NB4 (cell line): Measurements from ENCODE around the gene ERICH2.

Source experiments
- CTCF ChIP-seq: IDR thresholded peaks from one replicate; pipeline ENCODE4 v1.5.1; 2012; ENCODE audit warnings: low read depth, low read length
- MYC ChIP-seq: IDR thresholded peaks from 2 replicates; pipeline ENCODE4 v1.6.1; 2011; ENCODE audit warnings: low read depth, low read length
- POLR2A ChIP-seq: IDR thresholded peaks from 2 replicates; pipeline ENCODE4 v1.6.1; 2011; ENCODE audit warnings: mild to moderate bottlenecking; ENCODE audit not compliant: insufficient read length; ENCODE audit errors: extremely low read depth

- no peak for TF ChIP-seq CTCF
- no peak for TF ChIP-seq POLR2A
- no peak for TF ChIP-seq MYC
Observed at GRCh38 chr2:170779304-170779703, 9.1 kb downstream of the ERICH2 start.
